ENCODE data around the gene LTB4R. TPM values are rescaled to one million over a fixed set of nuclear protein-coding genes. Genes with fewer than 3 reads are reported as not detected.

Gene LTB4R
- total RNA-seq (2014; rRNA removed; shearing (Covaris generic)) = 0.48 and 0.59 TPM in 2 replicates

- no peak for DNase-seq (ENCODE audit: low read depth)
Observed at GRCh38 chr14:24310646-24311604, at the start of gene LTB4R. TSS of gene LTB4R (plus strand) at chr14:24311502. CDS start at chr14:24315652, 4,150 bp downstream.

GRCh38 chr14:24261969-24262327 lies 49.4 kb upstream of the LTB4R start:
- DNase-seq (ENCODE audit: low read depth) = no peak

GRCh38 chr14:24262821-24263733 lies 48.2 kb upstream of the LTB4R start, which contains the start of gene TGM1:
TSS of gene TGM1 (minus strand) at chr14:24263177. CDS start at chr14:24262352, 825 bp downstream.
- no peak for DNase-seq (ENCODE audit: low read depth)

GRCh38 chr14:24263848-24264247 lies 47.5 kb upstream of the LTB4R start:
- DNase-seq (ENCODE audit: low read depth) = no peak

- no peak for DNase-seq (ENCODE audit: low read depth)
Observed at GRCh38 chr14:24264298-24264697, 47.0 kb upstream of the LTB4R start.

GRCh38 chr14:24266344-24267244 lies 44.7 kb upstream of the LTB4R start:
- no peak for DNase-seq (ENCODE audit: low read depth)

- DNase-seq (ENCODE audit: low read depth) = no peak
Observed at GRCh38 chr14:24267516-24267915, 43.8 kb upstream of the LTB4R start.

GRCh38 chr14:24268225-24268624 lies 43.1 kb upstream of the LTB4R start:
- no peak for DNase-seq (ENCODE audit: low read depth)

GRCh38 chr14:24269368-24269767 lies 41.9 kb upstream of the LTB4R start:
- no peak for DNase-seq (ENCODE audit: low read depth)

- DNase-seq (ENCODE audit: low read depth) = no peak
Observed at GRCh38 chr14:24269910-24270536, 41.3 kb upstream of the LTB4R start.

GRCh38 chr14:24270537-24271133 lies 40.7 kb upstream of the LTB4R start:
- DNase-seq (ENCODE audit: low read depth) = no peak

- DNase-seq (ENCODE audit: low read depth) = peak; percentile 82
Observed at GRCh38 chr14:24271134-24271833, 40.0 kb upstream of the LTB4R start, which contains the start of gene RABGGTA. TSS of gene RABGGTA (minus strand) at chr14:24271597. CDS start at chr14:24271115, 482 bp downstream.

GRCh38 chr14:24271834-24272263 lies 39.5 kb upstream of the LTB4R start:
- DNase-seq (ENCODE audit: low read depth) = no peak

GRCh38 chr14:24272467-24272866 lies 38.8 kb upstream of the LTB4R start:
- no peak for DNase-seq (ENCODE audit: low read depth)

GRCh38 chr14:24273422-24273998 lies 37.8 kb upstream of the LTB4R start:
- DNase-seq (ENCODE audit: low read depth) = no peak

GRCh38 chr14:24274101-24274543 lies 37.2 kb upstream of the LTB4R start:
- no peak for DNase-seq (ENCODE audit: low read depth)

- no peak for DNase-seq (ENCODE audit: low read depth)
Observed at GRCh38 chr14:24277071-24277470, 34.2 kb upstream of the LTB4R start.

- no peak for DNase-seq (ENCODE audit: low read depth)
Observed at GRCh38 chr14:24277606-24278321, 33.5 kb upstream of the LTB4R start.
